Thymus (tissue), 11 donors: Measurements from ENCODE around the gene FUBP1. TPM values are rescaled to one million over a fixed set of nuclear protein-coding genes. Genes with fewer than 3 reads are reported as not detected.
"Not testable (repeated sequence)": the region's sequence is repeated elsewhere in the genome, so short reads cannot be mapped to it uniquely, and the experiment has no call there.

Experiments
- DNase-seq, 9 donors: peaks; one replicate each; pipeline ENCODE4 v3.0.0-alpha.2; 2013; ENCODE audit warnings: low spot score in 9 of 9, low read depth in 6 of 9, missing footprints in 1 of 9
- H3K27ac ChIP-seq, 2 donors: one replicate each; pipeline ENCODE4 v1.5.1; 2013; ENCODE audit warnings: control low read depth in 1 of 2, low read depth in 1 of 2, low read length in 1 of 2, mild to moderate bottlenecking in 1 of 2, moderate library complexity in 1 of 2
- H3K27me3 ChIP-seq, 2 donors: one replicate each; pipeline ENCODE4 v1.5.1; 2013; ENCODE audit warnings: low read length in 1 of 2; ENCODE audit not compliant: control insufficient read depth in 2 of 2, insufficient read depth in 1 of 2
- H3K36me3 ChIP-seq, 2 donors: one replicate each; pipeline ENCODE4 v1.5.1; 2013; ENCODE audit warnings: low read length in 1 of 2, mild to moderate bottlenecking in 1 of 2, moderate library complexity in 1 of 2; ENCODE audit not compliant: control insufficient read depth in 2 of 2, insufficient read depth in 2 of 2
- H3K4me1 ChIP-seq, 2 donors: one replicate each; pipeline ENCODE4 v1.5.1; 2013; ENCODE audit warnings: low read length in 2 of 2; ENCODE audit not compliant: control insufficient read depth in 2 of 2, insufficient read depth in 2 of 2
- H3K4me3 ChIP-seq, 2 donors: one replicate each; pipeline ENCODE4 v1.5.1; 2013; ENCODE audit warnings: low read length in 2 of 2, control low read depth in 1 of 2, mild to moderate bottlenecking in 1 of 2
- H3K9me3 ChIP-seq, 2 donors: one replicate each; pipeline ENCODE4 v1.5.1; 2013; ENCODE audit warnings: low read length in 1 of 2, mild to moderate bottlenecking in 1 of 2; ENCODE audit not compliant: control insufficient read depth in 2 of 2, insufficient read depth in 1 of 2
- WGBS: extraction: QIAGEN DNeasy Blood & Tissue Kit; methylation state at CpG from one replicate; pipeline ENCODE4 v1.1.7; 2013; 5-methylcytosine and 5-hydroxymethylcytosine counted together
- polyA plus RNA-seq: library from polyadenylated mRNA; stranded (reverse); fragments of 200-250 nt; gene quantifications from one replicate; pipeline ENCODE4 v1.2.3, GENCODE V29; 2013
- total RNA-seq: library from RNA; stranded (reverse); fragments of 120-200 nt; gene quantifications from one replicate; pipeline ENCODE4 v1.2.4, GENCODE V29; 2013
- donor health status: healthy.

Gene FUBP1
- total and polyA plus RNA-seq, 2 donors: 110 to 182 TPM

DNA sequence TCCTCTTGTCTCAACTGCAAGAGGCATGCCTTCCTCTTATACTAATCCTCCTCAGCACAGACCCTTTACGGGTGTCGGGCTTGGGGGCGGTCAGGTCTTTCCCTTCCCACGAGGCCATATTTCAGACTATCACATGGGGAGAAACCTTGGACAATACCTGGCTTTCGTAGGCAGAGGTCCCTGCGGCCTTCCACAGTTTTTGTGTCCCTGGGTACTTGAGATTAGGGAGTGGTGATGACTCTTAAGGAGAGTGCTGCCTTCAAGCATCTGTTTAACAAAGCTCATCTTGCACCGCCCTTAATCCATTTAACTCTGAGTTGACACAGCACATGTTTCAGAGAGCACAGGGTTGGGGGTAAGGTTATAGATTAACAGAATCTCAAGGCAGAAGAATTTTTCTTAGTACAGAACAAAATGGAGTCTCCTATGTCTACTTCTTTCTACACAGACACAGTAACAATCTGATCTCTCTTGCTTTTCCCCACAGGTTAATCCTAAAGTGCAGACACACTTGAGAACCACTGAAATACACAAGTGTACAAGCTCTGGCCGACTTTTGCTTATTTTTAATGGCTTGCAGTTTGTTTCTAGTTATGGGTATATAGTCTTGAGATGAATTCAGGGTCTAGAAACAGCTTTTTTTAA lies 4.6 kb upstream of the FUBP1 start:
- H3K4me1 ChIP-seq, H3K36me3 ChIP-seq, H3K4me3 ChIP-seq, H3K9me3 ChIP-seq, DNase-seq, H3K27me3 ChIP-seq, H3K27ac ChIP-seq: not testable (repeated sequence)
- 97% methylated on average over 8 of the region's 8 CpGs for WGBS

DNA sequence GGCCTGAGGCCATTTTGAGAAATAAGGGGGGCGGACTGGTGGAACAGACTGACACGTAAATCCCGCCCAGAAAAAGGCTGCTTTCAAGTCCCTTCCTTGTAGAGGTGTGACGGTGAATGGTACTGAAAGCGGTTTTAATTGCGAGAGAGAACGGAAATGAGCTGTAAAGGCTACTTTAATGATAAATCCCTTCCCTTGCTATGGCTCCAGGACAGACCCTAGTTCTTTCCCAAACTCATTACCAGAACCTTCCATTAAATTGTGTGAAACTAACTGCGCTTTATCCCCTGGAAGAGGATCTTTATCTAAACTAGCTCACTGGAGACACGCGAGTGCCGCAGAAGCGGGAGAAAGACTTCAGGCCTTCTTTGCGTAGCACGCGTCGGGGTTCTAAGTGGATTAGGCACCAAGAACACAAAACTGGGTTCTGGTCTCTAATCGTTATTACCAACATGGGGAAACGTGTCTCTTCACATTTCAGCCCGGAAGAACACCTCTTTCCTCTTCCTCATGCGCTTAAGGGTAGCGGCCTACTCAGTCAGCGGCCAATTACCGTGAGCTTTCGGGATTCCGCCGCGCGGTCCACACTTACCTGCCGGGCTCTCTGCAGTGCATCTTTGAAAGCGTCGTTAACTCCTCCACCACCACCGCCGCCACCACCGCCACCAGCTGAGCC lies 441 bp downstream of the FUBP1 start:
- H3K27ac ChIP-seq: peak overlapping the region; percentile 100
- WGBS: under 1% methylated on average over 34 of the region's 34 CpGs
- H3K4me3 ChIP-seq: peak overlapping the region; percentile 93 to 97
- no peaks in the 10 kb centered on the region for H3K27me3 ChIP-seq
- no peaks in the 10 kb centered on the region for H3K9me3 ChIP-seq
- DNase-seq: peak; percentile 65 to 93 (median 80)
- H3K36me3 ChIP-seq: peaks cover 0 to 27% of the 10 kb centered on the region in 2 donors
- H3K4me1 ChIP-seq: peaks cover 9 to 17% of the 10 kb centered on the region in 2 donors

DNA sequence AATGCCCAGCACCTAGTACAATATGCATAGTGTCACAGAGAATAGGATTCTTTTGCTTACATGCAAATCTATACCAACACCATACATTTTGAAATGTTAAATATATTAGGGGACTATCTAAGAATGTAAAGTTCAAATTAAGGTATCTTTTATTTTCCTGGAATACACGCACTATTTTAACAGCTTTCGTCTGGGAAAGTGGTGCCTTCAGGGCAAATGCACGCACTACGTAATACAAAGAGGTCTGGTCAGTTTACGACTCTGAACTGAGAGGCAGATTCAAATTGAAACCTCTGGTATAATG lies 931 bp downstream of the FUBP1 start:
- Histone ChIP-seq H3K4me3 (peak overlapping the region; percentile 93 to 97), H3K27ac (peak overlapping the region; percentile 100), H3K36me3 (peaks cover 0 to 27% of the 10 kb centered on the region in 2 donors), H3K4me1 (peaks cover 9 to 17% of the 10 kb centered on the region in 2 donors), H3K9me3 (no peaks in the 10 kb centered on the region), H3K27me3 (no peaks in the 10 kb centered on the region)
- DNase-seq: peak in 1 of 9 donors; percentile 23
- WGBS: under 1% methylated on average over 5 of the region's 5 CpGs

GRCh38 chr1:77976433-77977076 lies 2.3 kb downstream of the FUBP1 start:
- Histone ChIP-seq H3K4me1 (peaks cover 9 to 17% of the 10 kb centered on the region in 2 donors), H3K4me3 (peak overlapping the region; percentile 20 to 97), H3K27me3 (no peaks in the 10 kb centered on the region), H3K36me3 (peaks cover 0 to 27% of the 10 kb centered on the region in 2 donors), H3K27ac (no peak overlapping the region), H3K9me3 (no peaks in the 10 kb centered on the region)
- WGBS: 88% methylated on average over 13 of the region's 13 CpGs
- DNase-seq: no peak

- Histone ChIP-seq H3K27ac (no peak overlapping the region), H3K27me3 (no peaks in the 10 kb centered on the region), H3K4me3 (no peak overlapping the region), H3K4me1 (peaks cover 9 to 17% of the 10 kb centered on the region in 2 donors), H3K36me3 (peaks cover 0 to 29% of the 10 kb centered on the region in 2 donors), H3K9me3 (no peaks in the 10 kb centered on the region)
- DNase-seq: no peak
- WGBS: 62% methylated on average over 2 of the region's 2 CpGs
These were observed 3.0 kb downstream of the FUBP1 start for GRCh38 chr1:77975907-77976306.

DNA sequence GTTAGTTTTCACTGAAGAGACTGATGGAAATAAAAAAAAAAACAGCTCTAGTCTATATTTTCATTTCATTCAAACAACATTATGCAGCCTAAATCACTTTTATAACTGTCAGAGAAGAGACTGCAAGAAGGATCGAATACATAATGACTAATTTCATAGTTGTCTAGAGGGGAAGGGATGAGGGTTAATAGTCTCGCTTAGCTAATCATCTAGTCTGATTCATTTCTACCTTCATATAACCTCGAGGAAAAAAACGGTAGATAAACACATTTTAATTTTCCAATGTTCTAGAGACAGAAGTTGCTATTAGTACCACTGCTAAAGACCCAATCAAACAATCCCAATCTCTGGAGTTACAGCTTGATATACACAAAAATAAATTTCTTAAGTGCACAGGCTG lies 3.5 kb downstream of the FUBP1 start:
- no peak for DNase-seq
- Histone ChIP-seq H3K27me3 (no peaks in the 10 kb centered on the region), H3K4me3 (no peak overlapping the region), H3K36me3 (peaks cover 0 to 34% of the 10 kb centered on the region in 2 donors), H3K27ac (no peak overlapping the region), H3K4me1 (peaks cover 9 to 17% of the 10 kb centered on the region in 2 donors), H3K9me3 (no peaks in the 10 kb centered on the region)
- 77% methylated on average over 4 of the region's 4 CpGs for WGBS

DNA sequence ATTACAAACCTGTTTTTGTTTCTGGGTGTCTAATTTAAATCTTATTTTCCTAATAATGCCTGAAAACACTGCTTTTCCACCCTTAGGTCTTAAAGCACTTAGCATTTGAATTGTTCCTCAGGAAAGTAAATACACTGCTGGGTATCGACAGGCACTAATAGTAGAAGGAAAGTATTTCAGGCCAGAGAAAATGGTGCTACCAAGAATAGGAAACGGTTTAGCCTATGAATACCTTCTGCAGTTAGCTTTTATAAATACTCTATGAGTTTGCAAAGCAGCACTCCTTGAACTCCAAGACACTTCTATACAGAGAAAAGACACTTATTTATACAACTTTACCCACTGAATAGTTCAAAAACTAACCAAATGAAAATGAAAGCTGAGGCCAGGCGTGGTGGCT lies 6.8 kb downstream of the FUBP1 start:
- H3K27ac ChIP-seq: no peak overlapping the region
- no peaks in the 10 kb centered on the region for H3K27me3 ChIP-seq
- peaks cover 6 to 11% of the 10 kb centered on the region in 2 donors for H3K4me1 ChIP-seq
- 98% methylated on average over 3 of the region's 3 CpGs for WGBS
- no peak for DNase-seq
- H3K9me3 ChIP-seq: no peaks in the 10 kb centered on the region
- H3K36me3 ChIP-seq: peaks cover 0 to 62% of the 10 kb centered on the region in 2 donors
- no peak overlapping the region for H3K4me3 ChIP-seq

- no peak overlapping the region for H3K27ac ChIP-seq
- no peak overlapping the region for H3K4me3 ChIP-seq
- no peak for DNase-seq
- no peaks in the 10 kb centered on the region for H3K27me3 ChIP-seq
- no peaks in the 10 kb centered on the region for H3K9me3 ChIP-seq
- H3K36me3 ChIP-seq: peaks cover 5 to 69% of the 10 kb centered on the region in 2 donors
- 96% methylated on average over 1 of the region's 1 CpG for WGBS
- peaks cover 0 to 2% of the 10 kb centered on the region in 2 donors for H3K4me1 ChIP-seq
These were observed 8.7 kb downstream of the FUBP1 start for GRCh38 chr1:77970192-77970591.

DNA sequence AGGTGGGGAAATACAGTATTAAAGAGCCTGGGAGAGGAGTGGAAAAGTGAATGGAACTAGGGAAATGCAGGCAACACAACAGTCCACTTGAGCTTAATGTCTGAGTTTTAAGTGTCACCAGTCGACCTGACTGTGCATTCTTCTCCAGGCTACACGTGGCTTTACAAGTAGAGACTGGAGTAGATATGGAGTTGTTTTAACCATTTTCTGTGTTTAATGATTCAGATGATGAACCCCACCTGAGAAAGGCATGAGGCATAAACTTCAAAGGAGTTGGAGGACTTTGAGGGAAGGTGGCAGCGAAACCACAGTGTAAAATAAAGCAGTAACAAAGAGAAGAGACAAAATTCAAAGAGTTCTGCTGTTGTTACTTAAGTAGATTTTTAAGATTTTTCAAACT lies 12.6 kb downstream of the FUBP1 start:
- Histone ChIP-seq H3K4me3 (no peak overlapping the region), H3K9me3 (no peaks in the 10 kb centered on the region), H3K27me3 (no peaks in the 10 kb centered on the region), H3K4me1 (no peaks in the 10 kb centered on the region), H3K36me3 (peaks cover 19 to 90% of the 10 kb centered on the region in 2 donors), H3K27ac (no peak overlapping the region)
- WGBS: 44% methylated on average over 3 of the region's 3 CpGs
- peak in 3 of 9 donors; percentile 6 to 59 (median 17) for DNase-seq
